Upper lobe of left lung (tissue), 4 donors: ENCODE results near the gene ADPRHL1.

ENCODE experiments used
- EP300 ChIP-seq, 4 donors: sonication (generic); formaldehyde crosslinking; IDR thresholded peaks; one replicate each; pipeline ENCODE4 v1.5.1; 2017; ENCODE audit warnings: antibody characterized with exemption in 4 of 4, control low read depth in 2 of 4
- POLR2A ChIP-seq, 4 donors: fragments of 450-650 bp; IDR thresholded peaks; one replicate each; pipeline ENCODE4 v1.5.1; 2016 to 2017; ENCODE audit warnings: antibody characterized with exemption in 4 of 4, mild to moderate bottlenecking in 2 of 4
- POLR2AphosphoS5 ChIP-seq, 2 donors: sonication (generic); formaldehyde crosslinking; IDR thresholded peaks; one replicate each; pipeline ENCODE4 v1.5.1; 2017; ENCODE audit warnings: antibody characterized with exemption in 2 of 2
- TF ChIP-seq, protein P1 (sequence below), 6 experiments: fragments of 450-650 bp in 4 of 6; fragments of 200-600 bp in 2 of 6; sonication (generic) in 2 of 6; IDR thresholded peaks; one replicate each; pipeline ENCODE4 v1.5.1; 2016 to 2019; ENCODE audit warnings: antibody characterized with exemption in 6 of 6

DNA sequence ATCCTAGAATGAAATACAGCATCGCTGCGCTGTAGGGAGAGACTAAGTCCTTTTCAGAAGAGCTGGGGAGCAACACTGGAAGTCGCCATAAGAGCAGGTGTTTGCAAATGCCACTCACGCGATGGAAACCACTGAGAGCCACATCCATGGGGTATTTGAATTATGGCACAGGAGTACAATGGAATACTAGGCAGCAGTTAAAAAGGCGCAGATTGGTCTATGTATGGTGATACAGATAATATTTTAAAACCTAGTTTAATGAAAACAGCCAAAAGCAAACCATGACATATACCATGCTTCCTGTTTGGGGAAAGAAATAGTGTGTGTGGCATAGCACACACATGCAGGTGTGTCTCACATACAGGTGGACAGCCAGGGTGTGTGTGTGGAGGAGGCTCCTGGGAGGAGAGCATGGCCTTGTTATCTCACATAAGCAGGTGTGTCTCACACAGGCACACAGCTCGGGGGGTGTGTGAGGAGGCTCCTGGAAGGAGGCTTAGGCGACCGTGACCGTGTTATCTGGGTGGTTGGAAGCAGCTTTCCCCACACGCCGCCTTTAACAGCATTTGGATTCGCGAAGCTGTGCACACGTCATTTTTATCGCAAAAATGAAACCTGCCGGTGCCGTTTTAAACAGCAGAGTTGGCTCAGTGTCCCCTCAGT, 33.6 kb downstream of the ADPRHL1 start:
- TF ChIP-seq, protein P1, sequence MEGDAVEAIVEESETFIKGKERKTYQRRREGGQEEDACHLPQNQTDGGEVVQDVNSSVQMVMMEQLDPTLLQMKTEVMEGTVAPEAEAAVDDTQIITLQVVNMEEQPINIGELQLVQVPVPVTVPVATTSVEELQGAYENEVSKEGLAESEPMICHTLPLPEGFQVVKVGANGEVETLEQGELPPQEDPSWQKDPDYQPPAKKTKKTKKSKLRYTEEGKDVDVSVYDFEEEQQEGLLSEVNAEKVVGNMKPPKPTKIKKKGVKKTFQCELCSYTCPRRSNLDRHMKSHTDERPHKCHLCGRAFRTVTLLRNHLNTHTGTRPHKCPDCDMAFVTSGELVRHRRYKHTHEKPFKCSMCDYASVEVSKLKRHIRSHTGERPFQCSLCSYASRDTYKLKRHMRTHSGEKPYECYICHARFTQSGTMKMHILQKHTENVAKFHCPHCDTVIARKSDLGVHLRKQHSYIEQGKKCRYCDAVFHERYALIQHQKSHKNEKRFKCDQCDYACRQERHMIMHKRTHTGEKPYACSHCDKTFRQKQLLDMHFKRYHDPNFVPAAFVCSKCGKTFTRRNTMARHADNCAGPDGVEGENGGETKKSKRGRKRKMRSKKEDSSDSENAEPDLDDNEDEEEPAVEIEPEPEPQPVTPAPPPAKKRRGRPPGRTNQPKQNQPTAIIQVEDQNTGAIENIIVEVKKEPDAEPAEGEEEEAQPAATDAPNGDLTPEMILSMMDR (IDR thresholded peaks at IDR 0.05), result no peak
- TF ChIP-seq POLR2A (IDR thresholded peaks at IDR 0.05) (no peak), POLR2AphosphoS5 (IDR thresholded peaks at IDR 0.05) (no peak), EP300 (IDR thresholded peaks at IDR 0.05) (no peak)
